GM18868 (cell line): ENCODE measurements around the gene SCFD2.
A peak's percentile ranks its signal among the peaks of the same experiment; 100 is the strongest.
"Not testable (repeated sequence)": the region's sequence is repeated elsewhere in the genome, so short reads cannot be mapped to it uniquely, and the experiment has no call there.

Experiments used
- ATAC-seq: cut with Tn5 transposase; IDR thresholded peaks from one replicate; pipeline ENCODE4 v1.9.1; 2021; ENCODE audit warnings: mild to moderate bottlenecking, moderate library complexity; ENCODE audit not compliant: unreplicated experiment

The SCFD2 gene

DNA sequence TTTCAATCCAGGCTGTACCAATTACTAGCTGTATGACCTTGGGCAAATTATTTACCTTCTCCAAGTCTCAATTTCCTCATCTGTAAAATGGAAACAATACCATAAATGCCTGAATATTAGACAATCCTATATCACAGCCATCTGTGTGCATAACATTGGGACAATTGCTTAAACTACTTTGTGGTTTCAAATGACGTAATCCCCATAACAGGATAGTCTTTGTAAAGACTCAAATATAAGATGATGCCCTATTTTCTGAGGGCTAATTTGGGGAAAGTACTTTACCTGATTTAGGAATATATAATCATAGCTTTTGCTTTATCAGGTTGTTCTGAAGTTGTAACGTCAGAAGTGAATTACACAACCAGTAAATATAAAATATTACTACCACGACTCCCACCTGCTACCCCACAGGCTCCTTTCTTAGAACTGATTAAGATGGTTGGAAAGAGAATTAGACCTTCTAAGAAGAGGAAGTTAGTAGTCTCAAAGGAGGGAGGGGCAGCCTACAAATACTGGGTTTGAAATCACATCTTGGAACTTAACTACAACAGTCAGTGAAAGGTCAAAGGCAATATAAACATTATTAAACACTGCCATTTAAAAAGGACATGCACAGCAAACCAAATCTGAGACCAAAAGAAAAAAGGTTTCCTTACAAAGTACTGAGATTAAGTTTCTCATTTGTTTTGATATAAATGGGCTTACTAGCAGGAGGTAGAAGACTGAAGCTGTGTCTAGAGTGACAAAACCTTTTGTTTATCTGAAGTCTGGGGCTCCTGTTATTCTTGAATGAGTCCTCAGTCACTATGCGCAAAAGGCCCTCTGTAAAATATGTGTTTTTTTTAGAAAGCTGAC is 215.0 kb downstream of the SCFD2 start:
- ATAC-seq: no peak

DNA sequence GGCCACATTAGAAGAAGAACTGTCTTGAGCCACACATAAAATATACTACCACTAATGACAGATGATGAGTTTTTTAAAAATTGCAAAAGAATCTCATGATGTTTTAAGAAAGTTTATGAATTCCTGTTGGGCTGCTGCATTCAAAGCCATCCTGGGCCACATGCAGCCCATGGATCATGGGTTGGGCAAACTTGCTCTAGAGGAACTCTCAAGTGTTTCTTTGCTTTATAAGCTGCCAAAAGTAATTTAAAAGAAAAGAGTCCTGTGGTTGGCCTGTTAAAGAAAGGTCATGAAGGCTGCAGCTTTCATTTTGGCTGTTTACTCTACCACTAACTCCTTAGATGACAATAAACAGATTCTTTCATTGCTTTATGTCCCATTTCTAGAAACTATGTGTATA is 218.2 kb downstream of the SCFD2 start:
- ATAC-seq: no peak

GRCh38 chr4:53147197-53147596 is 218.7 kb downstream of the SCFD2 start:
- no peak for ATAC-seq

GRCh38 chr4:53141308-53141707 is 224.6 kb downstream of the SCFD2 start:
- no peak for ATAC-seq

DNA sequence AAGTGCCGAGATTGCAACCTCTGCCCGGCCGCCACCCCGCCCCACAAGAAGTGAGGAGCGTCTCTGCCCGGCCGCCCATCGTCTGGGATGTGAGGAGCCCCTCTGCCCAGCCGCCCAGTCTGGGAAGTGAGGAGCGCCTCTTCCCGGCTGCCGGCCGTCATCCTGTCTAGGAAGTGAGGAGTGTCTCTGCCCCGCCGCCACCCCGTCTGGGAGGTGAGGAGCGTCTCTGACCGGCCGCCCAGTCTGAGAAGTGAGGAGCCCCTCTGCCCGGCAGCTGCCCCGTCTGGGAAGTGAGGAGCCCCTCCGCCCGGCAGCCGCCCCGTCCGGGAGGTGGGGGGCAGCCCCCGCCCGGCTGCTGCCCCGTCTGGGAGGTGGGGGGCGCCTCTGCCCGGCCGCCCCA is 226.6 kb downstream of the SCFD2 start:
- ATAC-seq: not testable (repeated sequence)

DNA sequence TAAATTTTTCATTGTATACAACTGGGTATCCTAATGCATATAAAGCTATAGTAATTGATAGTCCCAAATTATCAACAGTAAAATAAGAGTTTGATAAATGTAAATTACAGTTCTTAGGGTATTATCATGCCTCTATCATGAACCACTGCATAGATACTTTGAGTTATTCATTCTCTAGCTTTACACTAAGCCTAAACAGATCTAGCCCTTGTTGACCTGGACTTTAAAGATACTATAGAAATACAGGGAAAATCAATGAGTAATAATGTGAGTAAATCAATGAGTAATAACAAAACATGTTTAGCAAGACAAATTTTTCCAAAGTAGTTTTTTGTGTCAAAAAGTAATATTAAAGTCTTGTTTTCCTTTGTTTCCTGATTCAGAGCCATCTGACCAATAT is 228.4 kb downstream of the SCFD2 start:
- no peak for ATAC-seq

- ATAC-seq: no peak
Measured at GRCh38 chr4:53136954-53137353, 228.9 kb downstream of the SCFD2 start.

GRCh38 chr4:53132132-53132891 is 233.5 kb downstream of the SCFD2 start:
- ATAC-seq: peak; percentile 71

DNA sequence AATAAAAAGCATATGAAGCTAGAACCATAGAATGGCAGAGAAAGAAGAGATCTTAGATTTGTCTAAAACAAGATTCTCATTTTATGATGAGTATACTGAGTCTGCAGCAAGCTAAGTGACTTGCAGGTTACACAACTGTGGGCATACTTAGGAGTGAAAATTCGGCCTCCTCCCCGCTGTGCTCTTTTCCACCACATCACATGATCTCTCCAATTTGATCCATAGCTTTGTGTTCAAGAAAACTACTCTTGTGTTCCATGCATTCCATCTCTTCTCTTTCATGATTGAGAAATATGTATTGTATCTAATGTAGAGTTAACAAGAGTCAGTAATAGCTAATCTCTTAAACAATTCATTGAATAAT is 234.3 kb downstream of the SCFD2 start:
- no peak for ATAC-seq

GRCh38 chr4:53130896-53131561 is 234.8 kb downstream of the SCFD2 start:
- no peak for ATAC-seq

GRCh38 chr4:53128706-53129357 is 237.0 kb downstream of the SCFD2 start:
- ATAC-seq: no peak

DNA sequence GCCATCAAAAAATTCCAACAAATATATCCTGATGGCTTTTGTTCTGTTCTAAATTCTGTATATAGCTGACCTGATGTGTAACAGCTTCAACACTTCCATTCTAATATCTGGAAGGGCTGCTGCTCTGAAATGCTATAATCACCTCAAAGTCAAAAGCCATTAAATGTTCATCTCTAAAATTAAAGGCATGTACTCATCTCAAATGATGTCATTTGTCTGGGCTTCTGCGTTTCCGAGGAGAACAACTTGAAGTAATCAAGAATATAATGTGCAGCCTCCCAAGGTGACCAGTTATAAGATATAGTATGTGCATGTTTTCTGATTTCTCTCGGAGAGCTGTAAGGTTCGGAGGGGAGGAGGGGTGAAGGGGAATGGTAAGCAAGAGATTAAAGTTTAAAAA is 237.6 kb downstream of the SCFD2 start:
- ATAC-seq: no peak

DNA sequence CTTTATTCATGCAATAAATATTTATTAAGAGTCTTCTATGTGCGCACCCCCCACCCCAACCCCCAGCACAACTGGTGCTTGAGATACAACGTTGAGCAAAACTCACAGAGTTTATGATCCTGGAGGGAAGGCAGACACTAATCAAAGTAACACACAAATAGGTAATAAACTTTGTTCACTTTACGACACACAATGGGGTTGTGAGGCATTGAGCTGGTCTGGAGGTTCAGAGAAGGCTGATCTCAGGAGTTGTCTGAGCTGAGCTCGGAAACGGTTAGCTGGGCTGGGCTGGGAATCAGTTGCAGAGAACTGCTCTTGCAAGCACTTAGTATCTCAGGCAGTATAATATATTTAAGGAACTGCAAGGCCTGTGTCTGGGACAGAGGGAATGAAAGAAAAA is 238.5 kb downstream of the SCFD2 start:
- no peak for ATAC-seq

DNA sequence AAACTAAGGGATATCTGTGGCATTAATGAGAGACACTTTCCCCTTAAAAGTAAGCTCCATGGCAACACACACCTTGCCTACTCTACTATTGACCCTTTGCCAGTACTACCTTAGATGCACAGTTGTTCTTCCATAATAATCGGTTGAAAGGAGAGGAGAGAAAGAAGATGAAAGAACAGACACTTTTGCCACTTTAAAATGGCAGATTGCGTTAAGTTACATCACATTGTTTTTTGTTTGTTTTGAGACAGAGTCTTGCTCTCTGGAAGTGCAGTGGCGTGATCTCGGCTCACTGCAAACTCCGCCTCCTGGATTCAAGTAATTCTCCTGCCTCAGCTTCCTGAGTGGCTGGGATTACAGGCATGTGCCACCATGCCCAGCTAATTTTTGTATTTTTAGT is 239.8 kb downstream of the SCFD2 start:
- no peak for ATAC-seq

GRCh38 chr4:53123819-53124218 is 242.0 kb downstream of the SCFD2 start:
- ATAC-seq: no peak

GRCh38 chr4:53123171-53123570 is 242.7 kb downstream of the SCFD2 start:
- ATAC-seq: no peak

DNA sequence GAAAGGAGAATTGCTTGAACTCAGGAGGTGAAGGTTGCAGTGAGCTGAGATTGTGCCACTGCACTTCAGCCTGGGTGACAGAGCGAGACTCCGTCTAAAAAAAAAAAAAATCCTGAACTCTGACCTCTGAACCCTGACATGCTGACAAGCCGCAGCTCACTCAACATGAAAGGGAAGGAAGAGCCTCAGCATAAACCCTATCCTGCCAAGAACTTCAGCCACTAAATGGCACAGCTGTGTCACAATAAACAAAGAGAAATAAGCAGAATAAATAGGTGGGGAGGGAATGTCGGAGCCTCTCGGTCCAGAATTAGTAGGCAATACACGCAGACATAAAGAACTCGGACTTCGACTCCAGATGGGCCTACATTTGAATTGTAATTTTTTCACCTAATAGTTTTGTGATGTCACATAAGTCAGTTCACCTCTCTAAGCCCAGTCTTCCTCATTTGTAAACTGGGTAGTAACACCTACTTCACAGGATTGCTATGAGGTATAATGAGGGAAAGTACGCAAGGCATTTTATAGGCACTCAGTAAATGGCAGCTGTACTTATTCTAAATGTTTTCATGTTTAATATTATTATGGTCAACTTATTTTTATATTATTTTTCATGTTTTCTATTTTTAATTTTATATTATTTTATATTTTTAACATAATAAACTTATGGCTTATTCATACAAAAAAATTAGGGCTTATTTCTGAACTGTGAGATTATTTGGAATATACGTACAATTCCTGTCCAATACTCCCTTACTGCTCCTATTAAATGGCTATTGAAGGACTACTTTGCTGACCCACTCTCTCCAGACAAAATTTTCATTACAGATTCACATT is 243.4 kb downstream of the SCFD2 start:
- ATAC-seq: no peak

- ATAC-seq: no peak
Measured at GRCh38 chr4:53121264-53121865, 244.5 kb downstream of the SCFD2 start.

DNA sequence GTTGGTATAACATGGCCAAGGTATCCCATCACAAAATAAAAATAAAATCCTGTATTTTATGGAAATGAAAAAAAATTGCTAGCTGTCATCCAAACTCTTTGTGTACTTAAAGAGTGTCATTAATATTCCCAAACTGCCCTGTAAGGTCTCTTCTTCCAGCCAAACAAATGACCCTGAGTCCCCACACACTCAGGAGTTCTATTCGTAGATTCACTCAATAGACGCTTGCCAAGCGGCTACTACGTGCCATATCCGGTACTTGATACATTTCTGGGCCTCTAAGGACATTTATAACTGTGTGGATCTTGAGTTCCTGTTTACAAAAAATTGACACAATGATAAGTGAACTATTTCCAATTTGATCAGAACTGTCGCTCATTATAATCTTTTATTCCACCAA is 245.1 kb downstream of the SCFD2 start:
- no peak for ATAC-seq

DNA sequence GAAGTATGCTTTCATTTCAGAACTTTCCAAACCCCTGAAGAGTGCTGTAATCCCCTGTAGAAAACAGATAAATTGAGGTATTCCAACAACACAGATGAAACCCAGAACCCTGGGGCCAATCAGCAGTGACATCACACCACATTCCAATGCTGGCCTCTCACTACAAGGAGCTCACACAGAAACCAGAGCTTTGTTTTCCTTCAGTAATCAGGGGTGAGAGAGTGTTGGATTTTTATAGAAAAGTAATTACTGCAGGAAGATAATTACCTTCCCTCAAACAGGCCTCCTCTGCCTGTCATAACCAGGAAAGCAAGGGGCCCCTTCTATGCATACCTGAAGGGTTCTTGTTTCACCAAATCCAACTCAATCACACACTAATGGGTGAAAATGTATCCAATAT is 246.2 kb downstream of the SCFD2 start:
- ATAC-seq: no peak
